Effector memory CD4-positive, alpha-beta T cell (primary cell): ENCODE data around the gene CYTH1.

Experiments
- DNase-seq, 3 donors: peaks; one replicate each; pipeline ENCODE4 v3.0.0-alpha.2; 2020
- H3K27ac ChIP-seq: 2 replicates; pipeline ENCODE4 v1.7.0; 2013; ENCODE audit warnings: mild to moderate bottlenecking, low read length, moderate library complexity; ENCODE audit not compliant: insufficient read depth, poor library complexity, severe bottlenecking
- H3K27me3 ChIP-seq: replicated peaks from 2 replicates; pipeline ENCODE4 v1.7.0; 2013; ENCODE audit warnings: mild to moderate bottlenecking, low read length; ENCODE audit not compliant: insufficient read depth, control insufficient read depth, poor library complexity, severe bottlenecking
- H3K36me3 ChIP-seq: 2 replicates; pipeline ENCODE4 v1.7.0; 2013; ENCODE audit warnings: mild to moderate bottlenecking, low read length, moderate library complexity; ENCODE audit not compliant: control insufficient read depth, insufficient read depth
- H3K4me1 ChIP-seq: 2 replicates; pipeline ENCODE4 v1.7.0; 2013; ENCODE audit warnings: low read length, mild to moderate bottlenecking; ENCODE audit not compliant: control insufficient read depth, insufficient read depth, poor library complexity, severe bottlenecking
- H3K4me3 ChIP-seq: 2 replicates; pipeline ENCODE4 v1.7.0; 2013; ENCODE audit warnings: low read length, low read depth, mild to moderate bottlenecking; ENCODE audit not compliant: insufficient read depth, poor library complexity, severe bottlenecking
- H3K9me3 ChIP-seq: 2 replicates; pipeline ENCODE4 v1.7.0; 2013; ENCODE audit warnings: mild to moderate bottlenecking, low read length, moderate library complexity; ENCODE audit not compliant: control insufficient read depth

CYTH1 gene

DNA sequence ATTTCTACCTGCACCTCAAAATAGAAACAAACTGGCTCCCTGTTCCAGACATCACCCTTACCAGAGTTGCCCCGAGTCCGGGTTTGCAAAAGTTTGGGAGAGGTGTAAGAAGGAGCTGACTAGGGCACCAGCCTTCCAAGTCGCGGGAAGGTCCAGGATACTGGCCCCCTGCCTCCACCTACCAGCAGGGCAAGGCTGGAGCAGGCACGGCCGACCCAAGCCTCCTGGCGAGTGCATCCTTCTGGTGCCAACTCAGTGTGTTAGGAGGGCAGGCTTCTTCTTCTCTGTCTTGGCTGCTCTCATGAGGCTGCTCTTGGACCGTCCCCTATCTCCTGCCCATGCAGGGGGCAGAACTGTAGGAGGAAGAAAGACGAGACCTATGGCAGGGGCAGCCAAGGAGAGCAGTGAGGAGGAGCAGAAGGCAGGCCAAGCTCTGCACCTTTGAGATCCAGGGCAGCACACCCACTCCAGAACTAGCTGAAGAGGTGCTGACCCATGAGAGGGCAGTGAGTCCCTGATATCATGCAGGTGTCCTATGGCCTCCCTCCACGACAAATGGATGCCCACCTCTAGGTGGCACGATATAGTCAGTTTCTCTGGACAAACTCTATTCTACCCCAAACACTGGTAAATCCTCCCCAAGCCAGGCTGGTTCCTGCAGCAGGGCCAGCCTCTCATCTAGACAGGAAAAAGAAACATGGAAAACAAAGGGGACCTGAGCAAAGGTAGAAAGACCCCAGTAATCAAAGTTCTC, 54.4 kb downstream of the CYTH1 start:
- H3K36me3 ChIP-seq = no peaks in the 10 kb centered on the region
- peaks cover 87% of the 10 kb centered on the region for H3K4me1 ChIP-seq
- no peak for DNase-seq
- peak overlapping the region; percentile 9 for H3K27ac ChIP-seq
- H3K4me3 ChIP-seq = no peak overlapping the region
- no peaks in the 10 kb centered on the region for H3K27me3 ChIP-seq
- no peaks in the 10 kb centered on the region for H3K9me3 ChIP-seq

DNA sequence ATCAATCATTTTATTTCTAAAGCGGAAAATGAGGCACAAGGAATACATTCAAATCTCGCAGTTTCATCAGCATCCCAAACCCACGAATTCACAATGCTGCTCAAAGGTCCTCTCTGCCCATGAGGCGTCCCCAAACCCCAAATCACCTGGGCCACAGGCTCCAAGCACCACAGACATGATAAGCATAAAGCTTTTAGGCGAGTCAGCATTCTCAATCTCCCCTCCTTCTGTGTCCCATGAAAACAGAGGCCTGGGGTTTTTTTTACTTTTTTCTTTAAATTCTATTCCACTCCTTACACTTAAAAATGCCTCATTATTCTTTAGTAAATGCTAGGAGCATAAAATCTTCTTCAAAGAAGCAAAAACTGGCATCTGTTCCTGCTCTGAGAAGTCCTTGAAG, 55.0 kb downstream of the CYTH1 start:
- Histone ChIP-seq H3K4me1 (peaks cover 89% of the 10 kb centered on the region), H3K36me3 (no peaks in the 10 kb centered on the region), H3K4me3 (peak overlapping the region; percentile 39), H3K27me3 (no peaks in the 10 kb centered on the region), H3K9me3 (no peaks in the 10 kb centered on the region), H3K27ac (peak overlapping the region; percentile 63)
- DNase-seq = no peak

DNA sequence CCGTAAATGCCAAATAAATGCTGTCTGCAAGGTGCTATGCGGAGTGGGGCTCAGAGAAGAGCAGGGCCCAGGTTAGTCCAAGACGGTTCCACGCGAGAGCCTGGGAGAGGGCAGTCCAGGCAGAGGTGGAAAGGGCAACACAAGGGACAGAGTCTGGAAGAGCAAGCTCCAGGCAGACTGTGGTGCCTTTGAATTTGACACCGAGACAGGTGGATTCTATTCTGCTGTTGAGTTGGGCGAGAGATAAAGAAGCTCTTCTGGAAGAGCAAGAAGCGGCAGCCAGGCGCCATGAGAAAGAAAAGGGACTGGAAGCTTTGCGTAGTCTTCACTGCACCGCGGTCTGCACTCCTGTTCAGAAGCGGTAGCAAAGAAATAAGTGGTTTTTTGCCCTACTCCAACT, 55.6 kb downstream of the CYTH1 start:
- H3K4me3 ChIP-seq = peak overlapping the region; percentile 39
- no peaks in the 10 kb centered on the region for H3K9me3 ChIP-seq
- peak overlapping the region; percentile 63 for H3K27ac ChIP-seq
- no peaks in the 10 kb centered on the region for H3K36me3 ChIP-seq
- no peaks in the 10 kb centered on the region for H3K27me3 ChIP-seq
- DNase-seq = no peak
- H3K4me1 ChIP-seq = peaks cover 88% of the 10 kb centered on the region

DNA sequence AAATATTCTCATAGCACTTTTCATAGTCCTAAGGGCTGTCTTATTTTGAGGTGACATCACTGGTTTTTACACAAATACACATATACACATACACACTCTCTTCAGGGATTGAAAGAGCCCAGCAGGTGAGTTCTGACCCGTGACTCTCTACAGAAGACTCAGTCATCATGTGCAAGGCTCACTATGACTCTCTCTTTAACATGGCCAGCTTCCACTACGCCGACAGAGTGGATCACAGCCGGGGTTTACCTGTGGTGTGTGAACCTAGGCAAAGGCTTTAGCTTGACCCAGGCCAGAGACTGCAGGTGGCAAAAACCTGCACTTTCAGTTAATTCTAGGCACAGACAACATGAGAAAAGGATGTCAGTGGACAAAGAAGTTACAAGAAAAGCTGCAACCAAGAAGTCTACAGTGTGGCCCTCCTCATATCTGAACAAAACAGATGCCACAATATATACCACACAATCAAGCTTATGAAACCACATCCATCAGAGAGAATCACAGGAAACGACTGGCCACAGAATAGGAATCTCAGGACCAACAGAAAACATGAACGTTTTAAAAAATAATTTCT, 56.5 kb downstream of the CYTH1 start:
- Histone ChIP-seq H3K27me3 (no peaks in the 10 kb centered on the region), H3K36me3 (no peaks in the 10 kb centered on the region), H3K9me3 (no peaks in the 10 kb centered on the region), H3K4me3 (peak overlapping the region; percentile 26), H3K4me1 (peaks cover 89% of the 10 kb centered on the region), H3K27ac (peak overlapping the region; percentile 63)
- DNase-seq = no peak

DNA sequence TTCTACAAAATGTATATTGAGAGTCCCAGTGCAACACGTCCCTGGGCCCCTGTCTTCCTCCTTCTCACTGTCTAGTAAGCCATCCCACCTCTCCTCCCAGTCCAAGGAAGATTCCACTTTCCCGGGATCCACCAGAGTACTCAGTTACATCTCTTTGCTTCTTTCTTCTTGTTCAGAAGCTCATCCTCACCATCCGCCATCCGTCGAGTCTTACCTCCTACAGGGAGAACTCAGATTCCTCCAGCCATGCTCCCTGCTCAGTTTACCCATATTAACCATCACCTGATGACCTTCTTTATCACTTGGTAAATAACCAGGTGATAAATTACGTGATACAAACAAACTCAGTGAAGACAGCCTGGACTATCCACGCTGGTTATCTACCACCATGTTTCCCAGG, 57.1 kb downstream of the CYTH1 start:
- no peak for DNase-seq
- Histone ChIP-seq H3K9me3 (no peaks in the 10 kb centered on the region), H3K27ac (peak overlapping the region; percentile 63), H3K4me3 (peak overlapping the region; percentile 4), H3K36me3 (no peaks in the 10 kb centered on the region), H3K27me3 (no peaks in the 10 kb centered on the region), H3K4me1 (peaks cover 93% of the 10 kb centered on the region)

DNA sequence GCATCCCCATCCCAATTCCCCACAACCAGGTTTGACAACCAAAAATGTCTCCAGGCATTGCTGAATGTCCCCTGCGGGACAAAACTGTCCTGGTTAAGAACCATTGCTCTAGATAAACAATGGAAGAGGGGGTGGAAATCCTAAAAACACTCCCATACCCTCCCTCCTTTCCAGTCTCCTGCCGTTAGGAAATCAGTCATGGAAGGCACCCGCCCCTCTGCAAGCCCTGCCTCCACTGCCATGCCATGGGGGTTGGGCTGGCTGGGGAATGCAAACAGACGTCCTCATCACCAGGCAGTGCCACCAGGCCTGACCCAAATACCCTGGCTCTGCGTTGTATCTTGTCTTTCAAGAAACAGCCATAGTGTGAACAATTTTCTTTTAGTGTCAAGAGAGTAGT, 57.5 kb downstream of the CYTH1 start:
- no peaks in the 10 kb centered on the region for H3K27me3 ChIP-seq
- H3K4me1 ChIP-seq = peaks cover 93% of the 10 kb centered on the region
- H3K27ac ChIP-seq = peak overlapping the region; percentile 63
- no peaks in the 10 kb centered on the region for H3K36me3 ChIP-seq
- no peaks in the 10 kb centered on the region for H3K9me3 ChIP-seq
- DNase-seq = no peak
- H3K4me3 ChIP-seq = no peak overlapping the region

DNA sequence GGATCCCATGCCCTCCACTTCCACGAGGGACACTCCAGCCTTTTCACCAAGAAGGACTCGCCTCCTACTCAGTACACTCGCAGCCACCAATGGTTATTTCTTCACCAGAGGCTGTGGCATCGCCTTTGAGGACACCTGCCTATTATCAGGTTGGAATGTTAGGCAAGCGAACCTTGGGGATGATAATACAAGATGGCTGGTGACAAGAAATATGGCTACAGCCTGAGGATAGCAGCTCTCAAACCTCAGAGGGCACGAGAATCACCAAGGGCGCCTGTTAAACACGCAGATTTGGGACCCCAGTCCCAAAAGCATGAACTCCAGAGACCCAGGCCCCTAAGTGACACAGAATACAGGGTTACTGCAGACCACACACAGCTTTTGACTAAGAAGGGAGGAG, 58.1 kb downstream of the CYTH1 start:
- Histone ChIP-seq H3K4me3 (peak overlapping the region; percentile 9), H3K27ac (peak overlapping the region; percentile 59), H3K36me3 (no peaks in the 10 kb centered on the region), H3K27me3 (no peaks in the 10 kb centered on the region), H3K4me1 (peaks cover 94% of the 10 kb centered on the region), H3K9me3 (no peaks in the 10 kb centered on the region)
- no peak for DNase-seq

DNA sequence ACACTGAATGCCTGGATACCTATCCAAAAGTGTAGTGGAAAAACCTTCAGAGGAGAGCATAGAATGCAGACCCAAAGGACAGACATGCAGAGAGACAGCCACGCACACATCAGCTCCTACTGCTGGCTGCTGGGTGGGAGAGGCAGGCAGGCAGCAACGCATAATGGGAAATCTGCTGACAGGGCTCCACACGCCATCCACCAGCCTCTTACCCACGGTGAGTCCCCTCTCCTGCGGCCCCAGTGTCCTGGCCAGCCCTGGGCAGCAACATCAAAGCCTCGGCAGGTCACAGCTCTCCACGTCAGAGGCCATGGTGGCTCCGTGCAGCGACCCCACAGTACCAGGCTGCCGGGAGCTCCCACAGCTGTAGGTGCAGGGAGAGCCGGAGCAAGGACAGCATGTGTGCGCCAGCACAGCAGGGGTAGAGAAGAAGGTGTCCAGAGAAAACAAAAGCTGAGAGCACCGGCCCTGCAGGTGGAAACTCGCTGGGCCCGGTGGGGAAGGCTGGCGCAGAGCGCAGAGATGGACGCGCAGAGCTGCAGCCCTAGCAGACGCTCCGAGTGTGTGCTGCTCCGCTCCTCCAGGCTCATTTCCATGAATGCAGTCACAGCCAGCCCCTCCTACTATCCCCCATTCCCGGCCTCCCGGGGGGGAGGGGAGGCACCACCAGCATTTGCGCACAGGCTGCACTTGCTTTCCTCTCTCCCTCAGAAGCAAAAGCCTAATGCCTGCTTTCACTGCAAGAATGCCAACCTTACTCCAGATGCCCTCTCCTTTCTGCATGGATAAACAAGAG, 58.9 kb downstream of the CYTH1 start:
- Histone ChIP-seq H3K27me3 (no peaks in the 10 kb centered on the region), H3K9me3 (no peaks in the 10 kb centered on the region), H3K27ac (peak overlapping the region; percentile 60), H3K4me3 (peak overlapping the region; percentile 13), H3K4me1 (peaks cover 96% of the 10 kb centered on the region), H3K36me3 (no peaks in the 10 kb centered on the region)
- no peak for DNase-seq

DNA sequence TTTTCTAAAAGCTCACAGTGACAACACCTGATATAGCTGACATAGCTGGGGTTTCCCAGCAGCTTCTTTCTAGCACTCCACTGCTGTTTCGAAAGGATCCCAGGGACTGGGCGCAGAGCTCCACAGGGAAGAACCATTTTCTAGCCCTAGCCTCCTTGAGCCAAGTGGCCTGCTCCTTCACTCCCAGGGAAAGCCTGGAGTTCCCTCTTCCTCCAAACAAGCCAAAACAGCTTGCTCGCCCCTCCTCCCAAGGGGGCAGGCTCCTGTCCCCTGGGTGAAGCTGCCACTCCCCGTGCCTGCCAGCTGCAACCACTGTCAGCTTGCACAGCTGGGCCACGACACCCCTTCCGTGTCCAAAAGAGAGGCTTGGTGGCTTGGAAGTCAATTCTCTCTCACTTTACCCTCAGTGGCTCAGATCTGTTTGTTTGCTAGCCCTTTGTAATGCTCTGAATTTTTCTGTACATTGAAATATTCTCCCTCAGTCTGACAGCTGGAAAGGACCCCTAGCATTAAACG, 59.8 kb downstream of the CYTH1 start:
- Histone ChIP-seq H3K9me3 (no peaks in the 10 kb centered on the region), H3K27ac (peak overlapping the region; percentile 60), H3K36me3 (no peaks in the 10 kb centered on the region), H3K4me1 (peaks cover 96% of the 10 kb centered on the region), H3K4me3 (no peak overlapping the region), H3K27me3 (no peaks in the 10 kb centered on the region)
- DNase-seq = no peak
